Measurements from ENCODE around the gene BPIFB2.

BPIFB2 gene

DNA sequence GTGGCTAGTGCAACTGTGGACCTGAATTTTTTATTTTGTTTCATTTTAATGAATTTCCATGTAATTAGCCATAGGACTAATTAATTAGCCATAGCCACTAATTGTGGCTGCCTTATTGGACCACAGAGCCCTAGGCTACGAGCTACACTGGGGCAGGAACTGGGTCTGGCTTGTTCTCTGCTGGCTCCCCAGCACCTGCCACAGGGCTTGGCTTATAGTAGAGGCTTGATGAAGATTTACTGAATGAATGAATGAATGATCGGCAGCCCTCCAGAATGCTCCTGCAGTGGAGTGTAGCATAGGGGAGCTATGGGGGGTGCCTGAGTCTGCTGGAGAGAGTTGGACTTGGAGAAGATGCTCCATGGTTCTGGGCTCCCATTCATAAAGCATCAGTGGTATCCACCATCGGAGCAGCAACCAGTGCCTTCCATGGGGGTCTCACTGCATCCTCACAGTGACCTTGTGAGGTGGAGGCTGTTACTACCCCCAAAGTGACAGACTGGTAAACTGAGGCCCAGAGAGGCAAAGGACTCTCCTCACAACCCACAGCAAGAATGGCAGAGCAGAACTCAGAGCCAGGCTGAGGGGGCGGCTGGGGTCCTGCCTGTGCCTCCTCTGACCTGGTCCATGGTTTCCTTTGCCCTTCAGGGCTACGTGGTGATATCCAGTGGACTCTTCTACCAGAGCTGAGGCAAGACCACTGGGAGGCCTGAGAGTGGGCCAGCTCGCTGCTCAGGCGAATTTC is 15.4 kb downstream of the BPIFB2 start:
- no peak for TF ChIP-seq CTCF (conservative IDR thresholded peaks at IDR 0.05; ENCODE audit: low read depth, low read length)
- no peak overlapping the region for H3K4me3 ChIP-seq (ENCODE audit: low read length)
- DNase-seq (ENCODE audit: low read depth): no peak

GRCh38 chr20:33023439-33024242 is 16.1 kb downstream of the BPIFB2 start:
- H3K4me3 ChIP-seq (ENCODE audit: low read length): no peak overlapping the region
- DNase-seq (ENCODE audit: low read depth): no peak
- no peak for TF ChIP-seq CTCF (conservative IDR thresholded peaks at IDR 0.05; ENCODE audit: low read depth, low read length)

- no peak overlapping the region for H3K4me3 ChIP-seq (ENCODE audit: low read length)
- no peak for DNase-seq (ENCODE audit: low read depth)
- TF ChIP-seq CTCF (conservative IDR thresholded peaks at IDR 0.05; ENCODE audit: low read depth, low read length): no peak
Observed at GRCh38 chr20:33024243-33024560, 16.7 kb downstream of the BPIFB2 start.

DNA sequence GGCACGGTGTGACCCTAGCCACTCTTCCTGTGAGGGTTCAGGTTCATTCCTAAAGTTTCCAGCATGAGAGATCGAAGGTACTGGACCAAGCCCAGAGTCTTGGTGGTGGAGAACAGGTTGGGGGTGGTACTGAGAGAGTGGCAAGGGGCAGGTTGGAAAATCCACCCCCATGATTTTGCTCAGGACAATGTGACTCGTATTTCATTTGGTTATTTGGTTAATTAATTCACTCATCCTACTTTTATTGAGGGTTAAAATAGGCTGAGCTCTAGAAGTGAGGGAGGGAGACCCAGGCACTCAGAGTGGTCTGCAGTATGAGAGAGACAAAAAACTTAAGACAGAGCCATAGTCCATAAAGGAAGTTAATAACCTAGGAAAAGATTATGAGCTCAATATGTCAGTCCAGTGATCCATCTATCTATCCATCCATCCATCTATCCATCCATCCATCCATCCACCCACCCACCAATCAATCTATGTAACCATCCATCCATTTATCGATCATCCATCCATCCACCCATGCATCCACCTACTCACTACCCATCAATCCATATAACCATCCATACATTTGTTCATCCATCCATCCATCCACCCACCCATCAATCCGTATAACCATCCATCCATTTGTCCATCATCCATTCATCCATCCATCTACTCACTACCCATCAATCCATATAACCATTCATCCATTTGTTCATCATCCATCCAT is 17.3 kb downstream of the BPIFB2 start:
- no peak overlapping the region for H3K4me3 ChIP-seq (ENCODE audit: low read length)
- no peak for TF ChIP-seq CTCF (conservative IDR thresholded peaks at IDR 0.05; ENCODE audit: low read depth, low read length)
- no peak for DNase-seq (ENCODE audit: low read depth)

- no peak overlapping the region for H3K4me3 ChIP-seq (ENCODE audit: low read length)
- no peak for DNase-seq (ENCODE audit: low read depth)
- no peak for TF ChIP-seq CTCF (conservative IDR thresholded peaks at IDR 0.05; ENCODE audit: low read depth, low read length)
Observed at GRCh38 chr20:33025318-33025876, 17.9 kb downstream of the BPIFB2 start.

DNA sequence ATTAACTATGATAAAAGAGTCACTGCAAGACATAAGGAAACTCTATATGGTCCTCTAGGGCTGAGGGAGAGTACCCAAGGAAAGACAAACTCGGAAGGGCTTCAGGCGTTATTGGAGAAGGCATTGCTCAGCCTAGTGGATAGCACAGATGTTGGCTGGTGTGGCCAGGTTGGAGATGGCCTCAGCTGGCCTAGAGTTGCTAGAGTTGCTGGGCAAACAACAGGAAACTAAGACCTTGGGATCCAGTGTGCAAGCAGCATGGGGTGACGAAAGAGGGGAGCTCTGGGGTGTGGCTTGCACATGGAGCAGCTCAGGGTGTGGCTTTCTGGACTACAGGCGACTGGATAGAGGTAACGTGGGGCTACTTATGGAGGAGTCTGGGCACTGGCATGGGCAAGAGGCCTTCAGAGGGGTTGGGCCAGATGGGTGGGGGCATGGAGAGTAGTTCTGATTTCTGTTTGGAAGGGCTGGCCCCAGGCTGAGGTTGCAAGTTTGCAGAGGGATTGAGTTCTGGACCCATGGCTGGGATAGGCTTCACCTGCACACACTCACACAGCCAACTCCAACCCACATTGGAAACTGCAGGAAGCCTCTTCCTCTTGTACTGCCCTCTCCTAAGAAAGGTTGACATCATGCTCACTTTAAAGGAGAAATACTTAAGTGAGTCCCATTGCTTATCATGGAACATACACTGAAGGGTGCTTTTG is 18.7 kb downstream of the BPIFB2 start:
- no peak overlapping the region for H3K4me3 ChIP-seq (ENCODE audit: low read length)
- TF ChIP-seq CTCF (conservative IDR thresholded peaks at IDR 0.05; ENCODE audit: low read depth, low read length): no peak
- DNase-seq (ENCODE audit: low read depth): no peak
